ENCODE data around the gene AATK. TPM values are rescaled to one million over a fixed set of nuclear protein-coding genes. Genes with fewer than 3 reads are reported as not detected.

The AATK gene
- total and polyA plus RNA-seq, 4 experiments from 2014 or later = 0.09 to 2.1 (median 0.77) TPM

GRCh38 chr17:81191116-81191515, 25.1 kb upstream of the AATK start:
- no peak overlapping the region for H3K27ac ChIP-seq (ENCODE audit: low read depth, low read length)
- intact Hi-C loops (cut with micrococcal nuclease) = no loop called here

DNA sequence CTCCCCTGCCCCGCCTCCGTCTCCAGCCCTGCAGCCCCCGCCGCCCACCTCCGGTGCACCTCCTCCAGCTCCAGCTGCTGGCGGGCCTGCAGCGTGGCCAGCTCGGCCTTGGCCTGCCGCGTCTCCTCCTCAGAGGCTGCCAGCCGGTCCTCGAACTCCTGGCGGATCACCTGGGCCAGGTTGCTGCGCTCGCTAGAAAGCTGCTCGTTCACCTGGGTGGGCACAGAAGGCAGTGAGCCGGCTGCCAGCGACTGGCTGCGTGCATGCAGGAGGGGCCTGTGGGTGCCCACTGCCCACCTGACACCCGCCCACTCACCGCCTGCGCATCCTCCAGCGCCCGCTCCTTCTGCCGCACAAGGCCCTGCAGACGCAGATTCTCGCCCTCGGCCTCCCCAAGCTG, 24.6 kb upstream of the AATK start:
- Histone ChIP-seq H3K27ac (ENCODE audit: low read depth, low read length) (no peak overlapping the region), H3K4me3 (ENCODE audit: low read length in 2 of 2) (no peak overlapping the region), H3K4me1 (ENCODE audit: insufficient read depth, low read length) (no peaks in the 10 kb centered on the region), H3K9me3 (ENCODE audit: control insufficient read depth in 1 of 2, low read length in 2 of 2) (no peaks in the 10 kb centered on the region), H3K36me3 (ENCODE audit: insufficient read depth, low read length) (no peaks in the 10 kb centered on the region), H3K27me3 (ENCODE audit: insufficient read depth, low read length) (no peaks in the 10 kb centered on the region)
- no peaks in the 10 kb centered on the region for H3K4me1 Mint-ChIP-seq
- H3K36me3 Mint-ChIP-seq = peaks cover 0 to 1% of the 10 kb centered on the region in 2 donors
- no peaks in the 10 kb centered on the region for H3K27me3 Mint-ChIP-seq
- H3K9me3 Mint-ChIP-seq = no peaks in the 10 kb centered on the region
- H3K27ac Mint-ChIP-seq = no peak overlapping the region
- H3K4me3 Mint-ChIP-seq = no peak overlapping the region
- intact Hi-C loops (cut with micrococcal nuclease) = no loop called here
- ChIA-PET POLR2A (ENCODE audit: partially characterized antibody) (interaction anchor here (1.1 kb wide), 1 partner anchor 48 kb away, joined by 3 read pairs; the partner anchor contains the start of genes NDUFAF8 and TEPSIN), CTCF (ENCODE audit: partially characterized antibody) (no interaction called here)
- DNase-seq = no peak

More at GRCh38 chr17:81191116-81191515, 25.1 kb upstream of the AATK start:
- no peaks in the 10 kb centered on the region for H3K36me3 ChIP-seq (ENCODE audit: insufficient read depth, low read length)
- no peaks in the 10 kb centered on the region for H3K4me1 ChIP-seq (ENCODE audit: insufficient read depth, low read length)
- H3K4me3 ChIP-seq (ENCODE audit: low read length in 2 of 2) = no peak overlapping the region
- CTCF ChIA-PET (ENCODE audit: partially characterized antibody) = no interaction called here
- Mint-ChIP-seq H3K27me3 (no peaks in the 10 kb centered on the region), H3K4me3 (no peak overlapping the region), H3K27ac (no peak overlapping the region), H3K9me3 (no peaks in the 10 kb centered on the region), H3K4me1 (no peaks in the 10 kb centered on the region), H3K36me3 (peaks cover 0 to 1% of the 10 kb centered on the region in 2 donors)
- no peak for DNase-seq
- no peaks in the 10 kb centered on the region for H3K9me3 ChIP-seq (ENCODE audit: control insufficient read depth in 1 of 2, low read length in 2 of 2)
- POLR2A ChIA-PET (ENCODE audit: partially characterized antibody) = interaction anchor here (1.1 kb wide), 1 partner anchor 48 kb away, joined by 3 read pairs; the partner anchor contains the start of genes NDUFAF8 and TEPSIN
- H3K27me3 ChIP-seq (ENCODE audit: insufficient read depth, low read length) = no peaks in the 10 kb centered on the region

DNA sequence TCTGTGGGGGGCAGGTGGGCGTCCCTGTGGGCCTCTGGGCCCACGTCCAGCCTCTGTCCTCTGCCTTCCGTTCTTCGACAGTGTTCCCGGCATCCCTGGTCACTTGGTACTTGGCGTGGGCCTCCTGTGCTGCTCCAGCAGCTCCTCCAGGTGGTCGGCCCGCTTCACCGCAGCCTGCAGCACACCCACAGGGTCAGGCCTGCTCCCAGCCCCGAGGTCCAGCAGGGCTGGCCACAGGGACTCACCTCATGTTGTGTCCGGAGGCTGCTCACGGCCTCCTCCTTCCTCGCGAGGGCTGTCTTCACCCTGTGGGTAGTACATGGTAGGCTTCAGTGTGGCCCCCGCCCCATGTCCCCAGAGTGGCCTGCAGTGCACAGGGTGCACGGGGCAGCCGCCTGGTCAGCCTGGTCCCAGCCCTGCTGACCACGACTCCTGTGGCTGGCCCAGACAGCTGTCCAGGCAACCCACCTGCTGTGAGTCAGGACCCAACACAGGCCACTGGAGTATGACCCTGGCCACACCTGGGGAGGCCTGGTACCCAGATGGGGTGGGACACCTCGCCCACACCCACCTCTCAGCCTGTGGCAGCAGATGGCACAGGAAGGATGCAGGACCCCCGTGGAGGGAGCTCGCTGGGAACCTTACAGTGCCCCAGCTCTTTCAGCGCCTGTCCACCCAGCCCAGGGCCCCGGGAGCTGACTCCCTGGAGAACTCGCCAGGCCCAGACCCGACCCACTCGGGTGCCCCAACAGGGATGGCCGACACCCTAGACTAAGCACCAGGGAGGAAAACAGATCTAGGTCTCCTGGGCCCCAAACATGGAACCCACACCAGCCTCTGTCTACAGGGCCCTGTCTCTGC, 23.9 kb upstream of the AATK start:
- CTCF ChIA-PET (ENCODE audit: partially characterized antibody) = no interaction called here
- no peaks in the 10 kb centered on the region for H3K36me3 ChIP-seq (ENCODE audit: insufficient read depth, low read length)
- no peaks in the 10 kb centered on the region for H3K9me3 ChIP-seq (ENCODE audit: control insufficient read depth in 1 of 2, low read length in 2 of 2)
- no peaks in the 10 kb centered on the region for H3K27me3 ChIP-seq (ENCODE audit: insufficient read depth, low read length)
- H3K9me3 Mint-ChIP-seq = no peaks in the 10 kb centered on the region
- H3K4me3 ChIP-seq (ENCODE audit: low read length in 2 of 2) = no peak overlapping the region
- H3K36me3 Mint-ChIP-seq = peaks cover 0 to 1% of the 10 kb centered on the region in 2 donors
- no peak overlapping the region for H3K27ac Mint-ChIP-seq
- H3K4me3 Mint-ChIP-seq = no peak overlapping the region
- no peaks in the 10 kb centered on the region for H3K4me1 Mint-ChIP-seq
- no peaks in the 10 kb centered on the region for H3K27me3 Mint-ChIP-seq
- no peak for DNase-seq
- intact Hi-C loops (cut with micrococcal nuclease) = no loop called here
- POLR2A ChIA-PET (ENCODE audit: partially characterized antibody) = interaction anchor here (1.1 kb wide), 1 partner anchor 49 kb away, joined by 3 read pairs; the partner anchor contains the start of genes NDUFAF8 and TEPSIN
- no peaks in the 10 kb centered on the region for H3K4me1 ChIP-seq (ENCODE audit: insufficient read depth, low read length)
- H3K27ac ChIP-seq (ENCODE audit: low read depth, low read length) = no peak overlapping the region

DNA sequence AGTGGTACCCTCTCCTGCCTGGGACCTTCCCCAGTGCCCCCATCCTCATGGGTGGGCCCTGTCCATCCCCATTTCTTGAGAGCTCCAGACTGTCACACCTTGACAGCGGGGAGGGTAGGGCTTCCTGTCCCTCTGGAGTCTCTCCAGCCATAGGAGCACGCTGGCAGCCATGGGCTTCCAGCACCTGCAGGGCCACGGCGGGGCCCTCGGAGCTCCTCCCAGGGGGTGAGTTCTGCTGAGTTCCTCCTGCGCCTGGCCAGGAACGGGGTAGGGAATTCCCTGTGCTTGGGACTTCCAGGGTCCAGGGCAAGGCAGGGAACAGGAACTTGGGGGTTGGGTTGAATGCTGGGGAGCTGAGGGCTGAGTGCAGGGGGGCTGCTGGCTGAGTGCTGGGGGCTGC, 23.0 kb upstream of the AATK start:
- Histone ChIP-seq H3K36me3 (ENCODE audit: insufficient read depth, low read length) (no peaks in the 10 kb centered on the region), H3K27me3 (ENCODE audit: insufficient read depth, low read length) (no peaks in the 10 kb centered on the region), H3K4me1 (ENCODE audit: insufficient read depth, low read length) (no peaks in the 10 kb centered on the region), H3K9me3 (ENCODE audit: control insufficient read depth in 1 of 2, low read length in 2 of 2) (no peaks in the 10 kb centered on the region), H3K27ac (ENCODE audit: low read depth, low read length) (no peak overlapping the region), H3K4me3 (ENCODE audit: low read length in 2 of 2) (no peak overlapping the region)
- POLR2A ChIA-PET (ENCODE audit: partially characterized antibody) = no interaction called here
- H3K27ac Mint-ChIP-seq = no peak overlapping the region
- CTCF ChIA-PET (ENCODE audit: partially characterized antibody) = no interaction called here
- peaks cover 0 to 1% of the 10 kb centered on the region in 2 donors for H3K36me3 Mint-ChIP-seq
- no peaks in the 10 kb centered on the region for H3K9me3 Mint-ChIP-seq
- H3K27me3 Mint-ChIP-seq = peaks cover 0 to 3% of the 10 kb centered on the region in 2 donors
- no peak overlapping the region for H3K4me3 Mint-ChIP-seq
- H3K4me1 Mint-ChIP-seq = no peaks in the 10 kb centered on the region
- DNase-seq = no peak
- intact Hi-C loops (cut with micrococcal nuclease) = no loop called here

DNA sequence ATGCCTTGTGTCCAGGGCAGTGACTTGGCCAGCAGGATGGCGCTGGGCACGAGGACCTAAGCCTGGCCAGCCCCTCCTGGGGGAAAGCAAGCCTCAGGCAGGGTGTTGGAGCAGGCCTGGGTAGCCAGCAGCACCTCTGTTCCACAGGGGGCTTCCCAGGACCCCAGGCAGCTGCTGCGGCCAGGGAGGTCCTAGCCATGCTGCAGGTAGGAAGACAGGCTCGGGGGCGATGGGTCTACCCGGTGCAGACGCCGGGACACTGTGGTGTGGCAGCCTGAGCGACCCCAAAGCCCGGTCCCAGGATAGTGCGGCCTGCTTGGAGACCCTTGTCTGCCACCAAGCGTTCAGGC, 22.4 kb upstream of the AATK start:
- POLR2A ChIA-PET (ENCODE audit: partially characterized antibody) = no interaction called here
- CTCF ChIA-PET (ENCODE audit: partially characterized antibody) = no interaction called here

DNA sequence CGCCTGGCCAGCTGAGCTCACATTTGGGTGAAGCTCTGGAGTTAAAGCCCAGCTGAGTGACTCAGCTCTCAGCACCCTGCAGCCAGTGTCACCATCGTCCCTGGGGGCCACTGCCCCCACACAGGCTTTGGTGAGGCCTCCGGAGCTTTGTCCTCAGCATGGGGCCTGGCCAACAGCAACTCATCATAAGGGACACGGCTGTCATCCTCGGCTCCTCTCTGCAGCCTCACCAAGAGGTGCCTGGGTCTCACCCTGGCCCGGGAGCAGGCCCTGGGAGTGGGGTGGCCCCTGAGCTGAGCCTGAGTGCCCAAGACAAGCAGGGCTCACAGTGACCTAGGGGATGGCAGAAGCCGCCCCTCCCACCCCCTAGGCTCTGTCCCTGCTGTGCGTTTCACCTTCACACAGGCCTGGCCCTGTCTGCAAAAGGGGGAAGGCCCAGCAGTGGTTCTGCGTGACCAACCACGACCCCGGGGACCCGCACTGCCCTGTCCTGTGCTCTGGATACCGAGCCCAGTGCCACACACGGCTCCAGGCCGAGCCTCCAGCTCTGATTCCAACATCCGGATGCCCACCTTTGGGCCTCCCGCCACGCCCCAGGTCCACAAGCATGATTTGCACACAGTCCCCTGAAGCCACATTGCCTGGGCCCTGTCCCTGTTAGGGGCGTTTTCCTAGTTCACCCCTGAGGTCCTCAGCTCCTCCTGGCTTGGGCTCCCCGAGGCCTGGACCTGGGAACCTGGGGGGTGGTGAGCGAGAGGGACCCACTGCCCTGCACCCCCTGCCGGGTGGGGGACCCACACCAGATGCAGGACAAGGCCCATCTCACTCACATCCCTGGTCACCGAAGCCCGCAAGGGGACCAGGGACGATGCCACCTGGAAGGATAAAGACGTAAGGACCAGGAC, 21.8 kb upstream of the AATK start:
- intact Hi-C loops (cut with micrococcal nuclease) = no loop called here
- no peak overlapping the region for H3K4me3 ChIP-seq (ENCODE audit: low read length in 2 of 2)
- Mint-ChIP-seq H3K4me3 (no peak overlapping the region), H3K27me3 (peaks cover 1 to 3% of the 10 kb centered on the region in 2 donors), H3K4me1 (no peaks in the 10 kb centered on the region), H3K36me3 (peaks cover 0 to 1% of the 10 kb centered on the region in 2 donors), H3K27ac (no peak overlapping the region), H3K9me3 (no peaks in the 10 kb centered on the region)
- H3K4me1 ChIP-seq (ENCODE audit: insufficient read depth, low read length) = no peaks in the 10 kb centered on the region
- H3K36me3 ChIP-seq (ENCODE audit: insufficient read depth, low read length) = no peaks in the 10 kb centered on the region
- no peaks in the 10 kb centered on the region for H3K27me3 ChIP-seq (ENCODE audit: insufficient read depth, low read length)
- no peak overlapping the region for H3K27ac ChIP-seq (ENCODE audit: low read depth, low read length)
- ChIA-PET POLR2A (ENCODE audit: partially characterized antibody) (no interaction called here), CTCF (ENCODE audit: partially characterized antibody) (no interaction called here)
- DNase-seq = no peak
- no peaks in the 10 kb centered on the region for H3K9me3 ChIP-seq (ENCODE audit: control insufficient read depth in 1 of 2, low read length in 2 of 2)

More for the DNA sequence above, 22.4 kb upstream of the AATK start:
- H3K27ac Mint-ChIP-seq = no peak overlapping the region
- intact Hi-C loops (cut with micrococcal nuclease) = no loop called here
- no peaks in the 10 kb centered on the region for H3K9me3 ChIP-seq (ENCODE audit: control insufficient read depth in 1 of 2, low read length in 2 of 2)
- H3K27ac ChIP-seq (ENCODE audit: low read depth, low read length) = no peak overlapping the region
- DNase-seq = no peak
- no peak overlapping the region for H3K4me3 Mint-ChIP-seq
- no peaks in the 10 kb centered on the region for H3K9me3 Mint-ChIP-seq
- no peak overlapping the region for H3K4me3 ChIP-seq (ENCODE audit: low read length in 2 of 2)
- peaks cover 0 to 1% of the 10 kb centered on the region in 2 donors for H3K36me3 Mint-ChIP-seq
- no peaks in the 10 kb centered on the region for H3K36me3 ChIP-seq (ENCODE audit: insufficient read depth, low read length)
- H3K27me3 ChIP-seq (ENCODE audit: insufficient read depth, low read length) = no peaks in the 10 kb centered on the region
- no peaks in the 10 kb centered on the region for H3K4me1 Mint-ChIP-seq
- H3K4me1 ChIP-seq (ENCODE audit: insufficient read depth, low read length) = no peaks in the 10 kb centered on the region
- peaks cover 0 to 3% of the 10 kb centered on the region in 2 donors for H3K27me3 Mint-ChIP-seq

- CTCF ChIA-PET (ENCODE audit: partially characterized antibody) = no interaction called here
- H3K27ac Mint-ChIP-seq = no peak overlapping the region
- POLR2A ChIA-PET (ENCODE audit: partially characterized antibody) = no interaction called here
Measured at GRCh38 chr17:81187120-81187519, 21.1 kb upstream of the AATK start.

More at GRCh38 chr17:81187120-81187519, 21.1 kb upstream of the AATK start:
- DNase-seq = no peak
- Histone ChIP-seq H3K36me3 (ENCODE audit: insufficient read depth, low read length) (no peaks in the 10 kb centered on the region), H3K4me1 (ENCODE audit: insufficient read depth, low read length) (no peaks in the 10 kb centered on the region), H3K4me3 (ENCODE audit: low read length in 2 of 2) (no peak overlapping the region), H3K9me3 (ENCODE audit: control insufficient read depth in 1 of 2, low read length in 2 of 2) (no peaks in the 10 kb centered on the region), H3K27me3 (ENCODE audit: insufficient read depth, low read length) (no peaks in the 10 kb centered on the region), H3K27ac (ENCODE audit: low read depth, low read length) (no peak overlapping the region)
- intact Hi-C loops (cut with micrococcal nuclease) = no loop called here
- Mint-ChIP-seq H3K4me3 (no peak overlapping the region), H3K9me3 (no peaks in the 10 kb centered on the region), H3K4me1 (no peaks in the 10 kb centered on the region), H3K27me3 (peaks cover 1 to 3% of the 10 kb centered on the region in 2 donors), H3K36me3 (peaks cover 0 to 1% of the 10 kb centered on the region in 2 donors)
